Thoracic aorta (tissue), 2 donors: Measurements from ENCODE around the gene GARNL3. TPM values are rescaled to one million over a fixed set of nuclear protein-coding genes. Genes with fewer than 3 reads are reported as not detected.
A peak's percentile ranks its signal among the peaks of the same experiment; 100 is the strongest.

Source experiments
- ATAC-seq: fragments of 150-250 bp; one replicate; pipeline ENCODE4 v1.8.0; 2017; ENCODE audit warnings: low read depth; ENCODE audit not compliant: insufficient number of reproducible peaks, low FRiP score
- DNase-seq: peaks from one replicate; pipeline ENCODE4 v3.0.0-alpha.2; 2020; ENCODE audit warnings: low spot score
- H3K27ac ChIP-seq, 2 donors: fragments of 200-600 bp; sonication (generic); 1 replicate in 1 of 2; 2 replicates in 1 of 2; pipeline ENCODE4 v1.5.1; 2016; ENCODE audit warnings: mild to moderate bottlenecking in 2 of 2, moderate library complexity in 2 of 2
- H3K27me3 ChIP-seq: fragments of 200-600 bp; sonication (generic); replicated peaks from 2 replicates; pipeline ENCODE4 v1.6.0; 2016; ENCODE audit warnings: mild to moderate bottlenecking; ENCODE audit not compliant: insufficient read depth
- H3K36me3 ChIP-seq: fragments of 200-600 bp; sonication (generic); one replicate; pipeline ENCODE4 v1.5.1; 2016
- H3K4me1 ChIP-seq, 2 donors: fragments of 200-600 bp; sonication (generic); 1 replicate in 1 of 2; 2 replicates in 1 of 2; pipeline versions ENCODE4 v1.5.1 to v1.6.0; 2016; ENCODE audit warnings: low read depth in 2 of 2, mild to moderate bottlenecking in 1 of 2; ENCODE audit not compliant: control insufficient read depth in 1 of 2
- H3K4me3 ChIP-seq: fragments of 200-600 bp; sonication (generic); 2 replicates; pipeline ENCODE4 v1.5.1; 2016; ENCODE audit warnings: mild to moderate bottlenecking
- H3K9me3 ChIP-seq: fragments of 200-600 bp; sonication (generic); 2 replicates; pipeline ENCODE4 v1.5.1; 2016
- CTCF ChIP-seq: fragments of 200-600 bp; sonication (generic); IDR thresholded peaks from one replicate; pipeline ENCODE4 v1.5.1; 2019; ENCODE audit warnings: antibody characterized with exemption
- total RNA-seq, 2 donors: library from RNA; depleted of rRNA; stranded (reverse); fragments of >200 nt; gene quantifications; one replicate each; pipeline versions ENCODE4 v1.1.0 to v1.2.3, GENCODE V29; 2016

GARNL3 gene
- total RNA-seq, 2 donors from 2014 or later = 59.3 to 63.4 TPM

- H3K27me3 ChIP-seq = no peaks in the 10 kb centered on the region
- H3K4me3 ChIP-seq = no peak overlapping the region
- no peak for ATAC-seq
- H3K9me3 ChIP-seq = no peaks in the 10 kb centered on the region
- peaks cover 4 to 12% of the 10 kb centered on the region in 2 donors for H3K4me1 ChIP-seq
- no peak overlapping the region for H3K27ac ChIP-seq
- peaks cover 6% of the 10 kb centered on the region for H3K36me3 ChIP-seq
- no peak for TF ChIP-seq CTCF
- DNase-seq = no peak
Observed at GRCh38 chr9:127390563-127390962, 126.0 kb downstream of the GARNL3 start.

DNA sequence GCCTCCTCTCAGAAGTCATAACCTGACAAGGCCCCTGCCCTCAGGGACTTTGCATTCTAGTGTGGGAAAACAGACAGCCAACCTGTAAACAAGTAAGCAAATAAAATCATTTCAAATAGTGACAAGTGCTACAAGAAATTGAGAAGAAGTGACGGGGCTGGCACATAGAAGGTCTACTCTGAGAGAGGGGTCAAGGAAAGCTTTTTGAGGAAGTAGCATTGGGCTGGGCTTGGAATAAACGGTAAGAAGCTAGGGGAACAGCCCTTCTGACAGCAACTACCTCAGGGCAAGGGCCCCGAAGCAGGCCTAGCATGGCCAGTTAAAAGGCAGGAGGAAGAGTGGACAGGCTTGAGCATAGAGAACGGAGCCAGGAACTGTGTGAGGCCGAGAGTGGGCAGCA is 127.6 kb downstream of the GARNL3 start:
- H3K9me3 ChIP-seq = no peaks in the 10 kb centered on the region
- H3K27ac ChIP-seq = no peak overlapping the region
- no peaks in the 10 kb centered on the region for H3K27me3 ChIP-seq
- DNase-seq (no peak), ATAC-seq (no peak)
- H3K36me3 ChIP-seq = peaks cover 6% of the 10 kb centered on the region
- peaks cover 4 to 18% of the 10 kb centered on the region in 2 donors for H3K4me1 ChIP-seq
- no peak overlapping the region for H3K4me3 ChIP-seq
- TF ChIP-seq CTCF = no peak

- peaks cover 6% of the 10 kb centered on the region for H3K36me3 ChIP-seq
- H3K4me1 ChIP-seq = peaks cover 2 to 21% of the 10 kb centered on the region in 2 donors
- no peak overlapping the region for H3K27ac ChIP-seq
- H3K27me3 ChIP-seq = no peaks in the 10 kb centered on the region
- no peak overlapping the region for H3K4me3 ChIP-seq
- ATAC-seq = no peak
- TF ChIP-seq CTCF = no peak
- no peak for DNase-seq
- H3K9me3 ChIP-seq = no peaks in the 10 kb centered on the region
Observed at GRCh38 chr9:127392976-127393375, 128.4 kb downstream of the GARNL3 start.

GRCh38 chr9:127393645-127394044 is 129.1 kb downstream of the GARNL3 start:
- Histone ChIP-seq H3K36me3 (peaks cover 6% of the 10 kb centered on the region), H3K4me1 (peaks cover 2 to 21% of the 10 kb centered on the region in 2 donors), H3K9me3 (no peaks in the 10 kb centered on the region), H3K27me3 (no peaks in the 10 kb centered on the region), H3K27ac (no peak overlapping the region), H3K4me3 (no peak overlapping the region)
- DNase-seq (no peak), ATAC-seq (no peak)
- TF ChIP-seq CTCF = no peak

DNA sequence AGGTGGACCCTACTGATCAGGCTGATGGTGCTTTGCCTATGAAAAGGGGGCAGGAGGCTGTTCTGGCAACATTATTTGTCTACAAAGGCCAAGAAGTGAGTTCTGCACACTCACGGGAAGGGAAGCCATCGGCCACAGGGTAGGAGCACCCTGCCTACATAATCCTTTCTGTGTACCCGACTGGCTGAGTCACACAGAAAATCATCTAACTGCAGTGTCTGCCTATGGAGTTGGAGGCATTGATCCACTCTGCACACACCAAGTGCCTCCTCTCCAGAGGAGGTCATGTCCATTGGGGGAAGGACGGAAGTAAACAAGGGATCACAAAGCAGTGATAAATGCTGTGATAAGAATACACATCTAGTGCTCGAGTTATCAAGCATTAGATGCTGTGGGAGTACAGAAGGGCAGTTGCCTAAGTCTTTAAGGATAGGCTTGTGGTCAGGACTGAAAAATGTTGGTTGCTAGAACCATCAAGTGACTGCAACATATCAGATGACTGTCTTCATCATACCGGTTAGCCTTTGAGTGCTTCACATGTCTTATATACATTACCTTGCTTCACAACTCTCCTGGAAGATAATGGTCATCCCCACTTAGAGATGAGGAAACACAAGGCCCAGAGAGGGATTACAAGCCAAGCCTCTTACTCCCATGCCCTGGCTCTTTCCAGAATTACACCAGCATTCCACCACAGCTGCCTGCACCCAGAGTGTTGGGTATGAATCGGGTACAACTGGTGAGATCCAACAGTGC is 131.1 kb downstream of the GARNL3 start:
- ATAC-seq (no peak), DNase-seq (no peak)
- peaks cover 11% of the 10 kb centered on the region for H3K36me3 ChIP-seq
- no peak for TF ChIP-seq CTCF
- H3K4me3 ChIP-seq = peak overlapping the region; percentile 96
- H3K27me3 ChIP-seq = no peaks in the 10 kb centered on the region
- no peaks in the 10 kb centered on the region for H3K9me3 ChIP-seq
- H3K27ac ChIP-seq = no peak overlapping the region
- H3K4me1 ChIP-seq = peaks cover 6 to 24% of the 10 kb centered on the region in 2 donors
